ENCODE measurements around the gene AAK1. TPM values are rescaled to one million over a fixed set of nuclear protein-coding genes. Genes with fewer than 3 reads are reported as not detected.

The AAK1 gene
- polyA plus RNA-seq, 1 donor (not counting 4 experiments of a cell fraction or from before 2014, with no cell fraction given) = 12.3 TPM

GRCh38 chr2:69687971-69688611, 44.6 kb upstream of the AAK1 start:
- no peaks in the 10 kb centered on the region for H3K36me3 ChIP-seq (ENCODE audit: control insufficient read depth in 2 of 2, extremely low read depth in 1 of 2, insufficient read depth in 2 of 2, low read length in 2 of 2)
- peaks cover 30% of the 10 kb centered on the region for H3K4me1 ChIP-seq (ENCODE audit: control insufficient read depth, extremely low read depth, insufficient read depth, low read length)
- H3K4me3 ChIP-seq (ENCODE audit: control insufficient read depth in 2 of 3, extremely low read depth in 1 of 3, insufficient read depth in 2 of 3, low read depth in 1 of 3, low read length in 3 of 3) = no peak overlapping the region
- H4K20me1 ChIP-seq (ENCODE audit: control insufficient read depth, extremely low read depth, insufficient read depth, low read length) = no peaks in the 10 kb centered on the region
- TF ChIP-seq EZH2 (IDR thresholded peaks at IDR 0.05; ENCODE audit: low read length) (no peak), CTCF (optimal IDR thresholded peaks at IDR 0.05 in 1 of 3, IDR thresholded peaks at IDR 0.05 in 1 of 3, conservative IDR thresholded peaks at IDR 0.05 in 1 of 3; ENCODE audit: extremely low read depth in 1 of 3, insufficient read depth in 2 of 3, low read length in 3 of 3) (no peak)
- DNase-seq (ENCODE audit: low read depth, low spot score) (no peak), FAIRE-seq (no peak)
- H3K9me3 ChIP-seq (ENCODE audit: control insufficient read depth, low read depth, low read length) = no peaks in the 10 kb centered on the region
- no peaks in the 10 kb centered on the region for H3K9me1 ChIP-seq (ENCODE audit: control insufficient read depth, extremely low read depth, insufficient read depth, low read length)
- H3K27ac ChIP-seq (ENCODE audit: control insufficient read depth, insufficient read depth, low read length) = no peak overlapping the region
- dilution Hi-C loops (cut with MboI; ENCODE audit: extremely low pct_ligation_motif_present, low sequenced_read_pairs) = no loop called here
- no peaks in the 10 kb centered on the region for H3K79me2 ChIP-seq (ENCODE audit: control insufficient read depth, insufficient read depth, low read length)
- H2AFZ ChIP-seq (ENCODE audit: control insufficient read depth, low read length) = no peak overlapping the region
- H3K4me2 ChIP-seq (ENCODE audit: control insufficient read depth, extremely low read depth, insufficient read depth, low read depth, low read length) = no peak overlapping the region
- H3K9ac ChIP-seq (ENCODE audit: control insufficient read depth, extremely low read depth, insufficient read depth, low read length) = no peak overlapping the region
- no peaks in the 10 kb centered on the region for H3K27me3 ChIP-seq (ENCODE audit: control insufficient read depth, extremely low read depth, insufficient read depth, low read length)

- Histone ChIP-seq H4K20me1 (ENCODE audit: control insufficient read depth, extremely low read depth, insufficient read depth, low read length) (no peaks in the 10 kb centered on the region), H3K79me2 (ENCODE audit: control insufficient read depth, insufficient read depth, low read length) (no peaks in the 10 kb centered on the region), H3K4me2 (ENCODE audit: control insufficient read depth, extremely low read depth, insufficient read depth, low read depth, low read length) (no peak overlapping the region), H2AFZ (ENCODE audit: control insufficient read depth, low read length) (peak overlapping the region; percentile 69), H3K4me1 (ENCODE audit: control insufficient read depth, extremely low read depth, insufficient read depth, low read length) (peaks cover 36% of the 10 kb centered on the region), H3K9ac (ENCODE audit: control insufficient read depth, extremely low read depth, insufficient read depth, low read length) (no peak overlapping the region), H3K27ac (ENCODE audit: control insufficient read depth, insufficient read depth, low read length) (no peak overlapping the region), H3K4me3 (ENCODE audit: control insufficient read depth in 2 of 3, extremely low read depth in 1 of 3, insufficient read depth in 2 of 3, low read depth in 1 of 3, low read length in 3 of 3) (no peak overlapping the region), H3K27me3 (ENCODE audit: control insufficient read depth, extremely low read depth, insufficient read depth, low read length) (no peaks in the 10 kb centered on the region), H3K9me3 (ENCODE audit: control insufficient read depth, low read depth, low read length) (no peaks in the 10 kb centered on the region), H3K36me3 (ENCODE audit: control insufficient read depth in 2 of 2, extremely low read depth in 1 of 2, insufficient read depth in 2 of 2, low read length in 2 of 2) (no peaks in the 10 kb centered on the region), H3K9me1 (ENCODE audit: control insufficient read depth, extremely low read depth, insufficient read depth, low read length) (no peaks in the 10 kb centered on the region)
- DNase-seq (ENCODE audit: low read depth, low spot score) (no peak), FAIRE-seq (no peak)
- TF ChIP-seq CTCF (optimal IDR thresholded peaks at IDR 0.05 in 1 of 3, IDR thresholded peaks at IDR 0.05 in 1 of 3, conservative IDR thresholded peaks at IDR 0.05 in 1 of 3; ENCODE audit: extremely low read depth in 1 of 3, insufficient read depth in 2 of 3, low read length in 3 of 3) (peak in 1 of 3 experiments; percentile 26), EZH2 (IDR thresholded peaks at IDR 0.05; ENCODE audit: low read length) (no peak)
- dilution Hi-C loops (cut with MboI; ENCODE audit: extremely low pct_ligation_motif_present, low sequenced_read_pairs) = no loop called here
Measured at GRCh38 chr2:69686813-69687212, 43.3 kb upstream of the AAK1 start.

All from keratinocyte (primary cell).